ENCODE measurements around the gene HYDIN. TPM values are rescaled to one million over a fixed set of nuclear protein-coding genes. Genes with fewer than 3 reads are reported as not detected.
"Not testable (repeated sequence)": the region's sequence is repeated elsewhere in the genome, so short reads cannot be mapped to it uniquely, and the experiment has no call there.

Gene HYDIN
- total RNA-seq, 4 donors from 2014 or later, result 0.72 to 4.3 (median 1.2) TPM

GRCh38 chr16:71080262-71080661, 150.3 kb downstream of the HYDIN start:
- not testable (repeated sequence) for DNase-seq (ENCODE audit: low spot score); ATAC-seq (ENCODE audit: low FRiP score)

- ATAC-seq (ENCODE audit: low FRiP score); DNase-seq (ENCODE audit: low spot score): not testable (repeated sequence)
Measured at GRCh38 chr16:71070651-71071050, 159.9 kb downstream of the HYDIN start.

GRCh38 chr16:71069842-71070241, 160.7 kb downstream of the HYDIN start:
- not testable (repeated sequence) for DNase-seq (ENCODE audit: low spot score)

GRCh38 chr16:71053897-71054609, 176.5 kb downstream of the HYDIN start:
- not testable (repeated sequence) for DNase-seq (ENCODE audit: low spot score); ATAC-seq (ENCODE audit: low FRiP score)

More at GRCh38 chr16:71069842-71070241, 160.7 kb downstream of the HYDIN start:
- ATAC-seq (ENCODE audit: low FRiP score), result not testable (repeated sequence)

GRCh38 chr16:71050307-71050706, 180.2 kb downstream of the HYDIN start:
- ATAC-seq (ENCODE audit: low FRiP score), result not testable (repeated sequence)

GRCh38 chr16:71039368-71040111, 191.0 kb downstream of the HYDIN start:
- DNase-seq (ENCODE audit: low spot score); ATAC-seq (ENCODE audit: low FRiP score): not testable (repeated sequence)

More at GRCh38 chr16:71050307-71050706, 180.2 kb downstream of the HYDIN start:
- DNase-seq (ENCODE audit: low spot score), result not testable (repeated sequence)

GRCh38 chr16:71038421-71038820, 192.1 kb downstream of the HYDIN start:
- not testable (repeated sequence) for DNase-seq (ENCODE audit: low spot score); ATAC-seq (ENCODE audit: low FRiP score)

GRCh38 chr16:71037987-71038386, 192.5 kb downstream of the HYDIN start:
- ATAC-seq (ENCODE audit: low FRiP score); DNase-seq (ENCODE audit: low spot score): not testable (repeated sequence)

- DNase-seq (ENCODE audit: low spot score); ATAC-seq (ENCODE audit: low FRiP score): not testable (repeated sequence)
Measured at GRCh38 chr16:71028032-71028727, 202.3 kb downstream of the HYDIN start.

GRCh38 chr16:71027511-71027910, 203.0 kb downstream of the HYDIN start:
- DNase-seq (ENCODE audit: low spot score); ATAC-seq (ENCODE audit: low FRiP score): not testable (repeated sequence)

- ATAC-seq (ENCODE audit: low FRiP score); DNase-seq (ENCODE audit: low spot score): not testable (repeated sequence)
Measured at GRCh38 chr16:71023851-71024439, 206.6 kb downstream of the HYDIN start.

- DNase-seq (ENCODE audit: low spot score); ATAC-seq (ENCODE audit: low FRiP score): not testable (repeated sequence)
Measured at GRCh38 chr16:71021961-71022537, 208.5 kb downstream of the HYDIN start.

- ATAC-seq (ENCODE audit: low FRiP score); DNase-seq (ENCODE audit: low spot score): not testable (repeated sequence)
Measured at GRCh38 chr16:71019067-71019682, 211.3 kb downstream of the HYDIN start.

GRCh38 chr16:71015419-71015818, 215.1 kb downstream of the HYDIN start:
- ATAC-seq (ENCODE audit: low FRiP score); DNase-seq (ENCODE audit: low spot score): not testable (repeated sequence)

- DNase-seq (ENCODE audit: low spot score); ATAC-seq (ENCODE audit: low FRiP score): not testable (repeated sequence)
Measured at GRCh38 chr16:71009440-71010223, 220.9 kb downstream of the HYDIN start.

- ATAC-seq (ENCODE audit: low FRiP score); DNase-seq (ENCODE audit: low spot score): not testable (repeated sequence)
Measured at GRCh38 chr16:71006516-71006915, 224.0 kb downstream of the HYDIN start.

GRCh38 chr16:70999735-71000134, 230.8 kb downstream of the HYDIN start:
- DNase-seq (ENCODE audit: low spot score); ATAC-seq (ENCODE audit: low FRiP score): not testable (repeated sequence)

GRCh38 chr16:70995799-70996198, 234.7 kb downstream of the HYDIN start:
- DNase-seq (ENCODE audit: low spot score); ATAC-seq (ENCODE audit: low FRiP score): not testable (repeated sequence)
